Endothelial cell of umbilical vein (primary cell): Measurements from ENCODE around the gene PIWIL4. TPM values are rescaled to one million over a fixed set of nuclear protein-coding genes. Genes with fewer than 3 reads are reported as not detected.

Experiments
- BruUV-seq: library from RNA; stranded (reverse); fragments of 400-500 nt; replicated peaks from 2 replicates; lab custom pipeline; 2021; lab: Mats Ljungman, UMichigan
- CTCF ChIA-PET: fragments of 300-600, 350-600 bp; sonication (Branson Sonifier 250); formaldehyde crosslinking; loops from one replicate; lab custom pipeline; 2021; ENCODE audit warnings: antibody characterized with exemption, inconsistent platforms; lab: Charles Lee
- POLR2A ChIA-PET: fragments of 300-600, 350-600 bp; sonication (Branson Sonifier 250); formaldehyde crosslinking; loops from one replicate; lab custom pipeline; 2021; ENCODE audit warnings: antibody characterized with exemption, inconsistent platforms; lab: Charles Lee
- DNase-seq: peaks from one replicate; pipeline ENCODE4 v3.0.0-alpha.2; 2011; ENCODE audit warnings: low read depth, low spot score
- FAIRE-seq: peaks from 2 replicates; lab custom pipeline; 2011; peaks lifted over from hg19 to GRCh38; lab: Jason Lieb, UNC
- H2AFZ ChIP-seq: 2 replicates; pipeline ENCODE4 v1.6.0; 2012; ENCODE audit warnings: low read depth, low read length, control low read depth, inconsistent platforms
- H3K27ac ChIP-seq: 2 replicates; pipeline ENCODE4 v1.5.1; 2011; ENCODE audit warnings: low read depth, mild to moderate bottlenecking, control low read depth, low read length, moderate library complexity; ENCODE audit not compliant: insufficient read depth
- H3K27me3 ChIP-seq, 2 experiments: 2 replicates each; pipeline versions ENCODE4 v1.6.0 to v1.6.1; 2011; ENCODE audit warnings: low read length in 2 of 2, mixed read lengths in 1 of 2; ENCODE audit not compliant: control insufficient read depth in 2 of 2, insufficient read depth in 2 of 2
- H3K36me3 ChIP-seq, 2 experiments: 2 replicates in 1 of 2; 3 replicates in 1 of 2; pipeline ENCODE4 v1.5.1; 2011; ENCODE audit warnings: low read length in 2 of 2, mild to moderate bottlenecking in 1 of 2, moderate library complexity in 1 of 2; ENCODE audit not compliant: control insufficient read depth in 2 of 2, insufficient read depth in 2 of 2; ENCODE audit errors: extremely low read depth in 1 of 2
- H3K4me1 ChIP-seq: 3 replicates; pipeline ENCODE4 v1.5.1; 2011; ENCODE audit warnings: mild to moderate bottlenecking, low read length; ENCODE audit not compliant: control insufficient read depth, insufficient read depth; ENCODE audit errors: extremely low read depth
- H3K4me2 ChIP-seq: 2 replicates; pipeline ENCODE4 v1.6.1; 2011; ENCODE audit warnings: low read length, control low read depth, mixed read lengths; ENCODE audit not compliant: insufficient read depth
- H3K4me3 ChIP-seq, 3 experiments: fragments of 200-600 bp in 1 of 3; sonication (generic), shearing (Covaris generic) in 1 of 3; replicated peaks in 1 of 3; 2 replicates each; pipeline ENCODE4 v1.5.1; 2011 to 2016; ENCODE audit warnings: control low read depth in 3 of 3, low read length in 3 of 3, mild to moderate bottlenecking in 2 of 3, inconsistent platforms in 1 of 3, low read depth in 1 of 3, moderate library complexity in 1 of 3; ENCODE audit not compliant: insufficient read depth in 1 of 3
- H3K79me2 ChIP-seq: 2 replicates; pipeline ENCODE4 v1.6.0; 2012; ENCODE audit warnings: low read length, inconsistent platforms; ENCODE audit not compliant: control insufficient read depth, insufficient read depth
- H3K9ac ChIP-seq: replicated peaks from 2 replicates; pipeline ENCODE3; 2011; ENCODE audit warnings: low read length, control low read depth; ENCODE audit not compliant: insufficient read depth; ENCODE audit errors: extremely low read depth
- H3K9me1 ChIP-seq: replicated peaks from 3 replicates; pipeline ENCODE4 v1.6.0; 2011; ENCODE audit warnings: mild to moderate bottlenecking, low read length; ENCODE audit not compliant: control insufficient read depth, insufficient read depth; ENCODE audit errors: extremely low read depth
- H3K9me3 ChIP-seq: replicated peaks from 2 replicates; pipeline ENCODE4 v1.5.1; 2012; ENCODE audit warnings: low read length, inconsistent platforms; ENCODE audit not compliant: control insufficient read depth, insufficient read depth
- H4K20me1 ChIP-seq: replicated peaks from 2 replicates; pipeline ENCODE3; 2011; ENCODE audit warnings: mild to moderate bottlenecking, low read length; ENCODE audit not compliant: control insufficient read depth, insufficient read depth; ENCODE audit errors: extremely low read depth
- EZH2 ChIP-seq: IDR thresholded peaks from 2 replicates; pipeline ENCODE4 v1.6.1; 2012; ENCODE audit warnings: borderline replicate concordance, low read depth, mild to moderate bottlenecking, moderate library complexity, low read length, inconsistent platforms; ENCODE audit not compliant: severe bottlenecking
- FOS ChIP-seq: IDR thresholded peaks from 2 replicates; pipeline ENCODE4 v1.6.1; 2011; ENCODE audit warnings: mild to moderate bottlenecking, low read length, moderate library complexity, borderline replicate concordance; ENCODE audit not compliant: insufficient read depth
- GATA2 ChIP-seq: IDR thresholded peaks from 2 replicates; pipeline ENCODE4 v1.7.0; 2011; ENCODE audit warnings: low read depth, mild to moderate bottlenecking, moderate library complexity, mixed read lengths, low read length; ENCODE audit not compliant: insufficient read length, insufficient read depth
- JUN ChIP-seq: IDR thresholded peaks from 2 replicates; pipeline ENCODE4 v1.6.1; 2011; ENCODE audit warnings: borderline replicate concordance, low read depth; ENCODE audit not compliant: insufficient read length, insufficient read depth
- MAX ChIP-seq: IDR thresholded peaks from 2 replicates; pipeline ENCODE4 v1.6.1; 2011; ENCODE audit not compliant: insufficient read depth, insufficient read length
- MYC ChIP-seq: IDR thresholded peaks from one replicate; pipeline ENCODE4 v1.6.1; 2011; ENCODE audit warnings: mild to moderate bottlenecking, low read depth, low read length
- POLR2A ChIP-seq: IDR thresholded peaks from 2 replicates; pipeline ENCODE4 v1.6.1; 2012; ENCODE audit warnings: low read depth, mild to moderate bottlenecking, control low read depth, low read length
- POLR2AphosphoS5 ChIP-seq: IDR thresholded peaks from 2 replicates; pipeline ENCODE4 v1.6.1; 2012; ENCODE audit warnings: low read depth, mild to moderate bottlenecking, control low read depth, low read length, moderate library complexity; ENCODE audit not compliant: insufficient read depth
- dilution Hi-C: fragments of 300-500 bp; cut with MboI; formaldehyde crosslinking; loops from one replicate; pipeline ENCODE4 v1.15.0; 2019; ENCODE audit warnings: low sequenced_read_pairs; ENCODE audit not compliant: extremely low pct_ligation_motif_present
- intact Hi-C: fragments of 100-400 bp; cut with micrococcal nuclease; formaldehyde crosslinking; loops from one replicate; pipeline ENCODE4 v1.10.0; 2022
- polyA plus RNA-seq, 4 experiments: library from polyadenylated mRNA; depleted of rRNA in 3 of 4; stranded (reverse) in 3 of 4; unstranded in 1 of 4; fragments of >200 nt; gene quantifications; 2 replicates each; pipeline versions ENCODE4 v1.2.1 to v1.2.3, GENCODE V29; 2011 to 2012; ENCODE audit warnings: missing spikeins in 1 of 4
- total RNA-seq: library from RNA; stranded (reverse); gene quantifications from 2 replicates; pipeline ENCODE4 v1.2.3, GENCODE V29; 2021

Gene PIWIL4
- total and polyA plus RNA-seq, 2 donors (not counting 3 experiments of a cell fraction or from before 2014, with no cell fraction given) = 0.55 to 0.64 TPM

GRCh38 chr11:94560834-94561233 lies 6.3 kb upstream of the PIWIL4 start:
- Histone ChIP-seq H3K9me1 (no peaks in the 10 kb centered on the region), H4K20me1 (no peaks in the 10 kb centered on the region), H3K27ac (no peak overlapping the region), H3K79me2 (no peaks in the 10 kb centered on the region), H3K9ac (no peak overlapping the region), H3K9me3 (no peaks in the 10 kb centered on the region), H3K4me3 (no peak overlapping the region), H3K4me1 (peaks cover 12% of the 10 kb centered on the region), H3K36me3 (no peaks in the 10 kb centered on the region), H3K4me2 (no peak overlapping the region), H2AFZ (no peak overlapping the region), H3K27me3 (no peaks in the 10 kb centered on the region)
- TF ChIP-seq POLR2A (no peak), MYC (no peak), MAX (no peak), GATA2 (no peak), POLR2AphosphoS5 (no peak)
- BruUV-seq = no TSS peak
- FAIRE-seq (peak; percentile 15), DNase-seq (peak; percentile 37)
- CTCF ChIA-PET = interaction anchor here (0.6 to 1.4 kb wide), 3 partner anchors 8 to 665 kb away, joined by 3 read pairs; partner anchors contain the start of gene FUT4
- intact Hi-C loops = no loop called here
- dilution Hi-C loops = no loop called here
- POLR2A ChIA-PET = interaction anchor here (0.7 kb wide), 1 partner anchor 883 kb away, joined by 3 read pairs; no protein-coding TSS in a partner anchor

GRCh38 chr11:94563176-94563847 lies 3.9 kb upstream of the PIWIL4 start:
- peak; percentile 94 for FAIRE-seq
- no peak overlapping the region for H3K27ac ChIP-seq
- POLR2A ChIA-PET = no interaction called here
- no peaks in the 10 kb centered on the region for H3K79me2 ChIP-seq
- no peaks in the 10 kb centered on the region for H3K27me3 ChIP-seq
- CTCF ChIA-PET = no interaction called here
- dilution Hi-C loops = no loop called here
- intact Hi-C loops = loop anchor here (1.0 kb wide), 1 partner anchor 44 kb away; no protein-coding TSS in a partner anchor
- H3K4me2 ChIP-seq = no peak overlapping the region
- DNase-seq = peak; percentile 61
- H4K20me1 ChIP-seq = no peaks in the 10 kb centered on the region
- H3K4me1 ChIP-seq = peaks cover 12% of the 10 kb centered on the region
- TF ChIP-seq MAX (no peak), FOS (peak; percentile 68), EZH2 (no peak), JUN (peak; percentile 71), POLR2AphosphoS5 (no peak)
- no peak overlapping the region for H3K9ac ChIP-seq
- no peak overlapping the region for H2AFZ ChIP-seq
- BruUV-seq = no TSS peak
- no peak overlapping the region for H3K4me3 ChIP-seq
- H3K9me1 ChIP-seq = no peaks in the 10 kb centered on the region
- no peaks in the 10 kb centered on the region for H3K9me3 ChIP-seq
- H3K36me3 ChIP-seq = no peaks in the 10 kb centered on the region
